Nephron (organoid): ENCODE data around the gene PARD3.

Source experiments
- H3K27ac Mint-ChIP-seq, 3 experiments: 2 replicates each; pipeline ENCODE4 v1.8.0; 2020; ENCODE audit warnings: mixed read lengths in 3 of 3, mild to moderate bottlenecking in 2 of 3, moderate library complexity in 1 of 3
- H3K27me3 Mint-ChIP-seq: 2 replicates; pipeline ENCODE4 v1.8.0; 2021; ENCODE audit warnings: low read depth, mild to moderate bottlenecking, moderate library complexity, mixed read lengths
- H3K36me3 Mint-ChIP-seq: 2 replicates; pipeline ENCODE4 v1.8.0; 2020; ENCODE audit warnings: low read depth, mixed read lengths
- H3K4me1 Mint-ChIP-seq: 2 replicates; pipeline ENCODE4 v1.8.0; 2020; ENCODE audit warnings: mixed read lengths
- H3K4me3 Mint-ChIP-seq, 3 experiments: 2 replicates each; pipeline ENCODE4 v1.8.0; 2020; ENCODE audit warnings: mild to moderate bottlenecking in 3 of 3, mixed read lengths in 3 of 3, moderate library complexity in 2 of 3
- H3K9me3 Mint-ChIP-seq: 2 replicates; pipeline ENCODE4 v1.8.0; 2020; ENCODE audit warnings: mixed read lengths
- TF ChIP-seq, protein P1 (sequence below), 3 experiments: fragments of 200-600 bp; sonication (generic); IDR thresholded peaks; one replicate each; pipeline ENCODE4 v1.5.0; 2021; ENCODE audit warnings: antibody characterized with exemption in 3 of 3; ENCODE audit not compliant: unreplicated experiment in 3 of 3

Gene PARD3

DNA sequence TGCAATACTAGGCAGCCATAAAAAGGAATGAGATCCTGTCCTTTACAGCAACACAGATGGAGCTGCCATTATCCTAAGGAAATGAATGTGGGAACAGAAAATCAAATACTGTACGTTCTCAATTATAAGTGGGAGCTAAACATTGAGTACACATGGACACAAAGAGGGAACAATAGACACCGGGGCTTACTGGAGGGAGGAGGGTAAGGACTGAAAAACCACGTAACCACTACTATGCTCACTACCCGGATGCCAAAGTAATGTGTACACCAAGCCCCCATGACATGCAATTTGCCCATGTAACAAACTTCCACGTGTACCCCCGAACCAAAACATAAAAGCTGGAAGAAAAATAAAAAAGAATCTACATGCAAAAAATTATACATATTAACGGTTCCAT lies 587.0 kb downstream of the PARD3 start:
- H3K4me1 Mint-ChIP-seq: peaks cover 17% of the 10 kb centered on the region

DNA sequence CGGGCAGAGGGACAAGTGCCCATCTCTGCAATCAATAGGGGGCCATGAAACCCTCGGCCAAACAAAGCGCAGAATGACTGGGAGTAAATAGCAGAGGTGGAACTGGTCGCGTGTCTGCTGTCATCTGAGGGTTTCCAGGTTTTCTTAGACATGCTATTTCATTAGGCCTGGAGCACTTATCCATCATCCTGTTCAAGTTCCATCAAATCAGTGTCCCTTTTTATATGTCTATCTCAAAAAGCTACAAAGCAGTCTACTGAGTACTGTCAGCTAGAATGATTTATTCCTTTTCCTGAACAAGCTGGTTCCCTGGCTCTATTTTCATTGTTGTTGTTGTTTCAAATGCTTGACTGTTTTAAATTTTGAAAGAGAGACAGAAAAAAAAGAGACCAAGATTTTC lies 590.5 kb downstream of the PARD3 start:
- TF ChIP-seq, protein P1, sequence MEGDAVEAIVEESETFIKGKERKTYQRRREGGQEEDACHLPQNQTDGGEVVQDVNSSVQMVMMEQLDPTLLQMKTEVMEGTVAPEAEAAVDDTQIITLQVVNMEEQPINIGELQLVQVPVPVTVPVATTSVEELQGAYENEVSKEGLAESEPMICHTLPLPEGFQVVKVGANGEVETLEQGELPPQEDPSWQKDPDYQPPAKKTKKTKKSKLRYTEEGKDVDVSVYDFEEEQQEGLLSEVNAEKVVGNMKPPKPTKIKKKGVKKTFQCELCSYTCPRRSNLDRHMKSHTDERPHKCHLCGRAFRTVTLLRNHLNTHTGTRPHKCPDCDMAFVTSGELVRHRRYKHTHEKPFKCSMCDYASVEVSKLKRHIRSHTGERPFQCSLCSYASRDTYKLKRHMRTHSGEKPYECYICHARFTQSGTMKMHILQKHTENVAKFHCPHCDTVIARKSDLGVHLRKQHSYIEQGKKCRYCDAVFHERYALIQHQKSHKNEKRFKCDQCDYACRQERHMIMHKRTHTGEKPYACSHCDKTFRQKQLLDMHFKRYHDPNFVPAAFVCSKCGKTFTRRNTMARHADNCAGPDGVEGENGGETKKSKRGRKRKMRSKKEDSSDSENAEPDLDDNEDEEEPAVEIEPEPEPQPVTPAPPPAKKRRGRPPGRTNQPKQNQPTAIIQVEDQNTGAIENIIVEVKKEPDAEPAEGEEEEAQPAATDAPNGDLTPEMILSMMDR (IDR thresholded peaks at IDR 0.05; ENCODE audit: unreplicated experiment in 3 of 3): no peak
- peaks cover 30% of the 10 kb centered on the region for H3K36me3 Mint-ChIP-seq
- no peak overlapping the region for H3K4me3 Mint-ChIP-seq
- H3K27ac Mint-ChIP-seq: no peak overlapping the region
- no peaks in the 10 kb centered on the region for H3K27me3 Mint-ChIP-seq
- H3K4me1 Mint-ChIP-seq: peaks cover 17% of the 10 kb centered on the region
- peaks cover 15% of the 10 kb centered on the region for H3K9me3 Mint-ChIP-seq

More for the DNA sequence above, 587.0 kb downstream of the PARD3 start:
- Mint-ChIP-seq H3K36me3 (peaks cover 26% of the 10 kb centered on the region), H3K27ac (no peak overlapping the region), H3K9me3 (peaks cover 15% of the 10 kb centered on the region), H3K4me3 (no peak overlapping the region), H3K27me3 (no peaks in the 10 kb centered on the region)
- TF ChIP-seq, protein P1 (IDR thresholded peaks at IDR 0.05; ENCODE audit: unreplicated experiment in 3 of 3): no peak

GRCh38 chr10:34223658-34224057 lies 591.4 kb downstream of the PARD3 start:
- Mint-ChIP-seq H3K9me3 (peaks cover 15% of the 10 kb centered on the region), H3K27me3 (no peaks in the 10 kb centered on the region), H3K36me3 (peaks cover 26% of the 10 kb centered on the region), H3K4me3 (no peak overlapping the region), H3K27ac (no peak overlapping the region), H3K4me1 (peaks cover 21% of the 10 kb centered on the region)
- TF ChIP-seq, protein P1 (IDR thresholded peaks at IDR 0.05; ENCODE audit: unreplicated experiment in 3 of 3): no peak

GRCh38 chr10:34222359-34222758 lies 592.7 kb downstream of the PARD3 start:
- peaks cover 21% of the 10 kb centered on the region for H3K4me1 Mint-ChIP-seq
- peaks cover 15% of the 10 kb centered on the region for H3K9me3 Mint-ChIP-seq
- H3K4me3 Mint-ChIP-seq: no peak overlapping the region
- H3K27me3 Mint-ChIP-seq: no peaks in the 10 kb centered on the region
- peak overlapping the region; percentile 2 to 43 (median 19) for H3K27ac Mint-ChIP-seq
- TF ChIP-seq, protein P1 (IDR thresholded peaks at IDR 0.05; ENCODE audit: unreplicated experiment in 3 of 3): peak in 1 of 3 experiments; percentile 11
- H3K36me3 Mint-ChIP-seq: peaks cover 28% of the 10 kb centered on the region

DNA sequence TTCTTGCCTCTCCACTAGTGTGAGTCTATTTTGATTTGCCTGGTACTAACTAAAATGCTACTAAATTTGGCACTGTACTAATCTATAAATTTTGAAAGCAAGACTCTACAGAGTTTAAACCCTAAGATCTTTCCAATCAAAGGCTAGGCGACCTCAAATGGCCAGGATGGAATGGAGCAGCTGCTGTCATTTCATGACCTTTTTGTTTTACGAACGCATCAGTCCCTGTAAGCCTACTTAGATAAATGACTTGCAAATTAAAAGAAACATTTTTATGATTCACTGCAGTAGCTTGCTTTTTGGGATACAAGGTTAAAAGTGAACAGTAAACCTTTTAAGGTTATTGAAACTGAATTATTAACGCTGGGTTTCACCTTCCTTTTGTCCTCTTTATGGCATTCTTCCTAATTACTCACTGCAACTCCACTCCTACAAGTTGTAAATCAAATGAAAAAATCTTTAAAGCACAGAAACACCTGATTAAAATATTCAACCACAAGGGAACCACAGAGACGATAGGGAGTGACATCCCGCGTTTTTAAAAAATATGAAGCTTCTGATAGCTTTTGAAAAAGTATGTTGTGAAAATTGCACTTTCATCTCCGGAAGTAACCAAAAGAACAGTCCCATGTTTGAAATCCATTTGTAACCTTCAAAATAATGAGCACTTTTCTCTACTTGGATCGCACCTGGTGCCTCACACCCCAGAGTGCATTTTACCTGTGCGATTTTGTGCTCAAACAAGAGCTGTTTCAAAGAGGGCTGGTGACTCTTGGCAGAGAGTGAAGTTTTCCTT lies 595.1 kb downstream of the PARD3 start:
- TF ChIP-seq, protein P1 (IDR thresholded peaks at IDR 0.05; ENCODE audit: unreplicated experiment in 3 of 3): no peak
- Mint-ChIP-seq H3K36me3 (peaks cover 9% of the 10 kb centered on the region), H3K27me3 (no peaks in the 10 kb centered on the region), H3K4me1 (peaks cover 21% of the 10 kb centered on the region), H3K9me3 (no peaks in the 10 kb centered on the region), H3K27ac (peak overlapping the region in 2 of 3 experiments; percentile 10 to 62), H3K4me3 (no peak overlapping the region)

- Mint-ChIP-seq H3K4me3 (no peak overlapping the region), H3K27me3 (no peaks in the 10 kb centered on the region), H3K36me3 (peaks cover 17% of the 10 kb centered on the region), H3K4me1 (peaks cover 15% of the 10 kb centered on the region), H3K9me3 (no peaks in the 10 kb centered on the region), H3K27ac (peak overlapping the region in 1 of 3 experiments; percentile 13)
- TF ChIP-seq, protein P1 (IDR thresholded peaks at IDR 0.05; ENCODE audit: unreplicated experiment in 3 of 3): no peak
Observed at GRCh38 chr10:34217524-34217923, 597.6 kb downstream of the PARD3 start.
